BJ (cell line): ENCODE measurements around the gene DDX24. TPM values are rescaled to one million over a fixed set of nuclear protein-coding genes. Genes with fewer than 3 reads are reported as not detected.

Source experiments
- CTCF ChIA-PET: fragments of 350-600 bp; formaldehyde crosslinking; extraction: SDS; loops from one replicate; lab custom pipeline; 2021; ENCODE audit warnings: antibody characterized with exemption, inconsistent platforms; lab: Yijun Ruan, JAX
- POLR2A ChIA-PET: fragments of 300-600 bp; sonication (Branson Sonifier 250); formaldehyde crosslinking; extraction: SDS; loops from one replicate; lab custom pipeline; 2021; ENCODE audit warnings: antibody characterized with exemption; lab: Charles Lee
- DNase-seq: peaks from one replicate; pipeline ENCODE4 v3.0.0-alpha.2; 2011; ENCODE audit warnings: low read depth
- H3K27me3 ChIP-seq: 2 replicates; pipeline ENCODE4 v1.6.0; 2011; ENCODE audit warnings: low read length; ENCODE audit not compliant: control insufficient read depth, insufficient read depth
- H3K36me3 ChIP-seq: 2 replicates; pipeline ENCODE4 v1.5.1; 2011; ENCODE audit warnings: low read length; ENCODE audit not compliant: control insufficient read depth, insufficient read depth
- H3K4me3 ChIP-seq: 2 replicates; pipeline ENCODE4 v1.5.1; 2011; ENCODE audit warnings: low read depth, mild to moderate bottlenecking, control low read depth, low read length
- CTCF ChIP-seq: IDR thresholded peaks from 2 replicates; pipeline ENCODE4 v1.5.1; 2011; ENCODE audit warnings: low read depth, mild to moderate bottlenecking, control low read depth, inconsistent platforms, low read length, moderate library complexity; ENCODE audit not compliant: insufficient read depth
- polyA plus RNA-seq: library from polyadenylated mRNA; depleted of rRNA; stranded (reverse); fragments of >200 nt; gene quantifications from 2 replicates; pipeline ENCODE4 v1.2.3, GENCODE V29; 2011

The DDX24 gene
- polyA plus RNA-seq, 1 experiment: 147 TPM

- no peak for DNase-seq
- ChIA-PET POLR2A (no interaction called here), CTCF (interaction anchor here (0.9 to 1.6 kb wide), 2 partner anchors 91 to 106 kb away, joined by 3 to 6 read pairs; no protein-coding TSS in a partner anchor)
- no peaks in the 10 kb centered on the region for H3K36me3 ChIP-seq
- TF ChIP-seq CTCF: no peak
- no peaks in the 10 kb centered on the region for H3K27me3 ChIP-seq
- no peak overlapping the region for H3K4me3 ChIP-seq
Observed at GRCh38 chr14:94030571-94030970, 50.4 kb downstream of the DDX24 start.

GRCh38 chr14:94029671-94030203, 51.3 kb downstream of the DDX24 start:
- ChIA-PET POLR2A (no interaction called here), CTCF (interaction anchor here (0.8 to 1.6 kb wide), 4 partner anchors 19 to 107 kb away, joined by 3 to 7 read pairs (median 5); no protein-coding TSS in a partner anchor)
- Histone ChIP-seq H3K36me3 (no peaks in the 10 kb centered on the region), H3K27me3 (no peaks in the 10 kb centered on the region), H3K4me3 (no peak overlapping the region)
- TF ChIP-seq CTCF: no peak
- no peak for DNase-seq

- Histone ChIP-seq H3K27me3 (no peaks in the 10 kb centered on the region), H3K36me3 (no peaks in the 10 kb centered on the region), H3K4me3 (no peak overlapping the region)
- CTCF ChIA-PET: interaction anchor here (0.8 to 1.6 kb wide), 5 partner anchors 10 to 114 kb away, joined by 3 to 7 read pairs (median 4); no protein-coding TSS in a partner anchor
- POLR2A ChIA-PET: no interaction called here
- no peak for TF ChIP-seq CTCF
- no peak for DNase-seq
Observed at GRCh38 chr14:94029265-94029664, 51.7 kb downstream of the DDX24 start.

GRCh38 chr14:94028450-94028826, 52.6 kb downstream of the DDX24 start:
- H3K36me3 ChIP-seq: no peaks in the 10 kb centered on the region
- POLR2A ChIA-PET: no interaction called here
- no peak for DNase-seq
- TF ChIP-seq CTCF: no peak
- CTCF ChIA-PET: interaction anchor here (1.0 to 2.1 kb wide), 6 partner anchors 8 to 115 kb away, joined by 3 to 16 read pairs (median 5); no protein-coding TSS in a partner anchor
- H3K4me3 ChIP-seq: no peak overlapping the region
- no peaks in the 10 kb centered on the region for H3K27me3 ChIP-seq

GRCh38 chr14:94027566-94028449, 53.2 kb downstream of the DDX24 start:
- H3K27me3 ChIP-seq: no peaks in the 10 kb centered on the region
- POLR2A ChIA-PET: no interaction called here
- no peak for DNase-seq
- H3K4me3 ChIP-seq: no peak overlapping the region
- no peak for TF ChIP-seq CTCF
- no peaks in the 10 kb centered on the region for H3K36me3 ChIP-seq
- CTCF ChIA-PET: interaction anchor here (1.0 to 2.1 kb wide), 6 partner anchors 9 to 116 kb away, joined by 3 to 16 read pairs (median 3); no protein-coding TSS in a partner anchor
